ENCODE results near the gene SERPINA12. TPM values are rescaled to one million over a fixed set of nuclear protein-coding genes. Genes with fewer than 3 reads are reported as not detected.

The SERPINA12 gene
- total RNA-seq, 3 donors from 2014 or later: not detected

GRCh38 chr14:94462219-94462551 lies 47.1 kb downstream of the SERPINA12 start:
- no peak for DNase-seq
- no peak for ATAC-seq
- intact Hi-C loops (cut with DNase I, micrococcal nuclease): no loop called here
- no peak for TF ChIP-seq CTCF (IDR thresholded peaks at IDR 0.05)
- H3K4me3 ChIP-seq: no peak overlapping the region
- H3K36me3 ChIP-seq (ENCODE audit: low read depth): no peaks in the 10 kb centered on the region
- H3K9me3 ChIP-seq: peaks cover 14% of the 10 kb centered on the region
- no peaks in the 10 kb centered on the region for H3K4me1 ChIP-seq (ENCODE audit: low read depth)

- Histone ChIP-seq H3K4me1 (ENCODE audit: low read depth) (no peaks in the 10 kb centered on the region), H3K9me3 (peaks cover 14% of the 10 kb centered on the region), H3K4me3 (no peak overlapping the region), H3K36me3 (ENCODE audit: low read depth) (no peaks in the 10 kb centered on the region)
- no peak for TF ChIP-seq CTCF (IDR thresholded peaks at IDR 0.05)
- ATAC-seq (no peak), DNase-seq (no peak)
- intact Hi-C loops (cut with DNase I, micrococcal nuclease): no loop called here
These were observed 47.6 kb downstream of the SERPINA12 start for GRCh38 chr14:94461526-94462218.

GRCh38 chr14:94460631-94461416 lies 48.4 kb downstream of the SERPINA12 start:
- DNase-seq: no peak

GRCh38 chr14:94458558-94459205 lies 50.6 kb downstream of the SERPINA12 start:
- ATAC-seq (no peak), DNase-seq (no peak)
- no peaks in the 10 kb centered on the region for H3K9me3 ChIP-seq
- no peak overlapping the region for H3K4me3 ChIP-seq
- TF ChIP-seq CTCF (IDR thresholded peaks at IDR 0.05): no peak
- no peaks in the 10 kb centered on the region for H3K4me1 ChIP-seq (ENCODE audit: low read depth)
- intact Hi-C loops (cut with DNase I, micrococcal nuclease): no loop called here
- no peaks in the 10 kb centered on the region for H3K36me3 ChIP-seq (ENCODE audit: low read depth)

More at GRCh38 chr14:94460631-94461416, 48.4 kb downstream of the SERPINA12 start:
- H3K4me1 ChIP-seq (ENCODE audit: low read depth): no peaks in the 10 kb centered on the region
- intact Hi-C loops (cut with DNase I, micrococcal nuclease): no loop called here
- no peak overlapping the region for H3K4me3 ChIP-seq
- H3K36me3 ChIP-seq (ENCODE audit: low read depth): no peaks in the 10 kb centered on the region
- no peak for ATAC-seq
- H3K9me3 ChIP-seq: peaks cover 14% of the 10 kb centered on the region
- no peak for TF ChIP-seq CTCF (IDR thresholded peaks at IDR 0.05)

GRCh38 chr14:94458096-94458495 lies 51.2 kb downstream of the SERPINA12 start:
- intact Hi-C loops (cut with DNase I, micrococcal nuclease): no loop called here
- TF ChIP-seq CTCF (IDR thresholded peaks at IDR 0.05): no peak
- Histone ChIP-seq H3K4me1 (ENCODE audit: low read depth) (no peaks in the 10 kb centered on the region), H3K36me3 (ENCODE audit: low read depth) (no peaks in the 10 kb centered on the region), H3K9me3 (no peaks in the 10 kb centered on the region), H3K4me3 (no peak overlapping the region)
- no peak for DNase-seq
- no peak for ATAC-seq

Measured in mucosa of descending colon (tissue), 3 donors.